ENCODE data around the gene ZNF383.
A peak's percentile ranks its signal among the peaks of the same experiment; 100 is the strongest.
"Not testable (repeated sequence)": the region's sequence is repeated elsewhere in the genome, so short reads cannot be mapped to it uniquely, and the experiment has no call there.

ZNF383 gene

GRCh38 chr19:37217775-37218591 lies at the start of gene ZNF383:
ZNF383 (plus strand) TSS chr19:37218214; CDS start chr19:37230454, 12,240 bp downstream.
- DNase-seq: peak; percentile 88

DNA sequence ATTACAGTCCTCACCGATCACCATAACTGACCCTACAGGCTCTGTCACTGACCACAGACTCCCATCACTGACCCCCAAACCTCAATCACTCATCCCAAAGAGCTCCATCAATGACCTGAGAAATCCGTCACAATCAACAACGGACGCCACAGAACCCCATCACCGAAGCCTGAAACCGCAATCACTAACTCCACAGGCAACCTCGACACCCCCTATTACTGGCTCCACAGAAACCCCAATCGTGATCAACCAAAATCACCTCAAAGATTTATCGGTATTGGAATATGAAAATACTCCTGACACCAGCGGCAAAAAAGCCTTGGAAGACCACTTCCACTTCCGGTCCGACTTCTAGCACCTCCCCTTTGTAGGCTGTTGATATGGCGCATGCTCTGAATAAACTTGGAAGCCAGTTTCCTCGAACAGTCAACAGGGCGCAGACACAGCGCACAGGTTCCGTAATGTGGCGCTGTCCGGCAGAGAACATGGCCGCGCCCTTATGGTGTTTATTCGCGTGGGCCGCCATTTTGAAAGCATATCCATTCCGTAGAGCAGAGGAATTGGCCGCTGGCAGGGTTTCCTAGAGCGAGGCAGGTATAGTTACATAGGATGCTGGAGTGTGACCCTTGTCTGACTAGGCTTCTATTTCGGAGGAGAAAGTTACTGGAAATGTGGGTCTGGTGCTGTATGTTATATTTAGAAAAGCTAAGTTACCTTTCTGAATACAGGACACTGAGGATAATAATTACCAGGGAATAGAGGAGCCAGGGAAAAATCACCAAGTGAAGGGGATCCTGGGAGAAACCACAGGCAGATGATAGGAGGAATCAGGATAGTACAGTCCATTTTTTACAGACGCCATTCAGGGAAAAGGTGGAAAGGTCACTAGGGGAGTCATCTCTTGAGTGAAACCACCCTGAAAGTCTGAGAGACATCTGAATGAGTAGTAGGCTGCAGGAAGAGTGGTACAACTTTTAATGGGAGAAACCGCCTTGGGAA lies 45.3 kb upstream of the ZNF383 start, which contains the start of gene ZNF585A:
ZNF585A (minus strand) TSS at position 328 of the 999 bp plus-strand sequence. CDS start 2,785 bp downstream, outside the sequence.
- DNase-seq: peak; percentile 96

- DNase-seq: not testable (repeated sequence)
These were observed 31.9 kb upstream of the ZNF383 start for GRCh38 chr19:37186071-37186470.

DNA sequence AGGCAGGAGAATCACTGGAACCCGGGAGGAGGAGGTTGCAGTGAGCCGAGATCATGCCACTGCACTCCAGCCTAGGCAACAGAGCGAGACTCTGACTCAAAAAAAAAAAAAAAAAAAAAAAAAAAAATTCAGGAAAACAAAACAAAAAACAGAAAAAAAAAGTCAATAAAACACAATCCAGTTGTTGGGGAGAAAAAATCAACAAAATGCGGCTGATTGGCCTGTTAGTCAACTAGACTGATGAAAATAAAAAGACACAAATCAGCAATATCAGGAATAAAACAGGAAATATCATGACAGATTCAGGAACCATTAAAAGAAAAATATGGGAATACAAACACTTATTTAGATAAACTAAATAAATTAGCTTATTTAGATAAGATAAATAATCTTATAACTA lies 22.8 kb upstream of the ZNF383 start:
- DNase-seq: not testable (repeated sequence)

DNA sequence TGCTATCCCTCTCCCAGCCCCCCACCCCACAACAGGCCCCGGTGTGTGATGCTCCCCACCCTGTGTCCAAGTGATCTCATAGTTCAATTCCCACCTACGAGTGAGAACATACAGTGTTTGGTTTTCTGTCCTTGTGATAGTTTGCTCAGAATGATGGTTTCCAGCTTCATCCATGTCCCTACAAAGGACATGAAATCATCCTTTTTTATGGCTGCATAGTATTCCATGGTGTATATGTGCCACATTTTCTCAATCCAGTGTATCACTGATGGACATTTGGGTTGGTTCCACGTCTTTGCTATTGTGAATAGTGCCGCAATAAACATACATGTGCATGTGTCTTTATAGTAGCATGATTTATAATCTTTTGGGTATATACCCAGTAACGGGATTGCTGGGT lies 20.9 kb upstream of the ZNF383 start:
- not testable (repeated sequence) for DNase-seq

DNA sequence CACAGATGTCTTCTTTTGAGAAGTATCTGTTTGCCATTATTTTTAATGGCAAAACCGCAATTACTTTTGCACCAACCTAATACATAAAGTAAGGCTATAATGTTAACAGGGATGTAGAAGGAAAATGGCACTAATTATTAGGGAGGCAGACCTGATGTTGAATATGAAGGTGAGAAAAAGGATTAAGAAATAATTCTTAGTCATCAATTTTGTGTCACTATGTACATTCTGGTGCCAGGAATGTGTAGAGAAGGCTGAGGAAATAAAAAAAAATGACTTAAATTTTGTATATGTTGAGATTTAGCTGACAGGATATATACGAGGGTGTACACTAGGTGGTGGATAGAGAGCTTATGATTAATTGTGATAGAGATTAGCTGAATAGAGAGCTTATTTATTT lies 20.2 kb upstream of the ZNF383 start:
- DNase-seq: no peak

DNA sequence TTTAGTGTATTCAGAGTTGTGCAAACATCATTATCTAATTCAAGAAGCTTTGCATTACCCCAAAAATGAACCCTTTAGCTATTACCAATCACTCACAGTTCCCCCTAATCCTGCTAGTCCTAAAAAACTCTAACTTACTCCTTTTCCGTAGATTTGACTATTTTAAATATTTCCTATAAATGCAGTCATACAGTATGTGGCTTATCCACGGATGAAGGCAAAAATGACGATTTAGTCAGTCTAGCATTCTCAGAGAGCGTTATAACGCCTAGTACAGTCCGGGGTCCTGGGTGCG lies 587 bp upstream of the ZNF383 start:
- no peak for DNase-seq

DNA sequence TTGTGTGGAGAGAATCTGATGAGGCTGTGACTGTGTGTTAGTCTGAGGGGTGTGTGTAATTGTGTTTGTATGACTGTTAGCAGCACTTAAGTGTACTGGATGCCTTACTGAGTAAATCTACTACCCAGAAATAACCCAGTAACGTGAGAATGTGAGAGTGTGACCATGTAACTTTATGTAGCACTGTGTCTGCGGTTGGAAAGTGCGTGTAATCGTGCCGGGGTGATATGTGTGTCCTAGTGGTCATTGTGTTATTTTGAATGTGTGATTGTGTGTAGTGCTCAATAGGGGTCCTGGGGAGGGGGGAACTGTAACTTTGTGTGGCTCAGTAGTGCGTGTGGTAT lies 550 bp downstream of the ZNF383 start:
- peak; percentile 11 for DNase-seq

GRCh38 chr19:37220383-37220782 lies 2.4 kb downstream of the ZNF383 start:
- DNase-seq: no peak

DNA sequence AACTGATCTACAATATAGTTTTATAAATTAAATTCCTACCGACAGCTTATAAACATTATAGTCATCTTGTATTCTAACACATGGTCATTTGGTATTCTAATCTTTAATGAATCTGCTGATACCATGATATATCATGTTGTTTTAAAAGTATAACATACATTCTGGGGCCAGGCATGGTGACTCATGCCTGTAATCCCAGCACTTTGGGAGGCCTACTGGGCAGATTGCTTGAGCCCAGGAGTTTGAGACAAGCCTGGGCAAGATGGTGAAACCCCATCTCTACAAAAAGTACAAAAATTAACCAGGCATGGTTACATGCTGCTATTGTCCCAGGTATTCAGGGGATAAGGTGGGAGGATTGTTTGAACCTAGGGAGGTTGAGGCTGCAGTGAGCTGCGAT lies 3.1 kb downstream of the ZNF383 start:
- DNase-seq: no peak

GRCh38 chr19:37226248-37226647 lies 8.2 kb downstream of the ZNF383 start:
- DNase-seq: no peak

GRCh38 chr19:37227996-37228395 lies 10.0 kb downstream of the ZNF383 start:
- peak; percentile 48 for DNase-seq

- no peak for DNase-seq
These were observed 25.2 kb downstream of the ZNF383 start for GRCh38 chr19:37243206-37243632.

GRCh38 chr19:37251308-37252229 lies 33.6 kb downstream of the ZNF383 start:
- peak; percentile 60 for DNase-seq

GRCh38 chr19:37263028-37263427 lies 45.0 kb downstream of the ZNF383 start:
- not testable (repeated sequence) for DNase-seq

DNA sequence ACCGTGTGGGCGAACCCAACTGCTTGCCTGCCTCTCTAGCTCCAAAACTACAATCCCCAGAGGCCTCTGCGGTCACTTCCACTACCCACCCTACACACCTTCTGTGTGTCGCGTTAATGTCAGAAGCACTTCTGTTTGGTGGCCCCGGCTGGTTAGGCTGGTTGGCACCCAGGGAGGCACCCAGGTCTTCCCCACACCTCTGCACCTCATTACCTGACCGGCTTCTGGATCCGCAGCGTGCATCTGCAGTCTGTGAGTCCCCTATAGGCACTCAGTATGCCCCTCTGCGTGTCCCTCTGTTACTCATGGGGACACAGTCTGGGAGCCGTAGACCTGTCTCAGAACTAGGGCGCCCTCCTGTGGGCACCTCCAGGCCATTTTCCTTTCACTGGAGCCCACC lies 49.0 kb downstream of the ZNF383 start:
- not testable (repeated sequence) for DNase-seq

GRCh38 chr19:37267755-37268154 lies 49.7 kb downstream of the ZNF383 start:
- not testable (repeated sequence) for DNase-seq

GRCh38 chr19:37280656-37281055 lies 62.6 kb downstream of the ZNF383 start:
- DNase-seq: not testable (repeated sequence)

DNA sequence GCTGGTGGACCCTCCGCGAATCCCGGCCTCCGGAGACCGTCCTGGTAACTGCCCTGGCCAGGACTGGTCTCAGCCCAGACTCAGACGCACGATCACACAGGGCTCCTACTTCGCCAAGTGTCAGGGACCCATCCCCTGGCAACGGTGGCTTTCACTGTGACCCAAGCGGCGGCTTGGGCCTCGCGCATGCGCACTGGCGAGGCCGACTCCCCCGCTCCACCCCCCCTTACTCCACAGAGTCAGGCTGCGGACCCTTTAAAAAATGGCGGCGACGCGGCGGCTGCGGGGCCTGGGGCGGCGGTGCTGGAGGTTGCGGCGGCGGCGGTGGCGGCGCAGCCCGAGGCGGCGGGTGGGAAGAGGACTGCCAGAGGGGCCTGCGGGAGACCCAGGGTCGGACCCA lies 66.0 kb downstream of the ZNF383 start:
- DNase-seq: not testable (repeated sequence)

GRCh38 chr19:37289229-37289628 lies 71.2 kb downstream of the ZNF383 start:
- DNase-seq: not testable (repeated sequence)

DNA sequence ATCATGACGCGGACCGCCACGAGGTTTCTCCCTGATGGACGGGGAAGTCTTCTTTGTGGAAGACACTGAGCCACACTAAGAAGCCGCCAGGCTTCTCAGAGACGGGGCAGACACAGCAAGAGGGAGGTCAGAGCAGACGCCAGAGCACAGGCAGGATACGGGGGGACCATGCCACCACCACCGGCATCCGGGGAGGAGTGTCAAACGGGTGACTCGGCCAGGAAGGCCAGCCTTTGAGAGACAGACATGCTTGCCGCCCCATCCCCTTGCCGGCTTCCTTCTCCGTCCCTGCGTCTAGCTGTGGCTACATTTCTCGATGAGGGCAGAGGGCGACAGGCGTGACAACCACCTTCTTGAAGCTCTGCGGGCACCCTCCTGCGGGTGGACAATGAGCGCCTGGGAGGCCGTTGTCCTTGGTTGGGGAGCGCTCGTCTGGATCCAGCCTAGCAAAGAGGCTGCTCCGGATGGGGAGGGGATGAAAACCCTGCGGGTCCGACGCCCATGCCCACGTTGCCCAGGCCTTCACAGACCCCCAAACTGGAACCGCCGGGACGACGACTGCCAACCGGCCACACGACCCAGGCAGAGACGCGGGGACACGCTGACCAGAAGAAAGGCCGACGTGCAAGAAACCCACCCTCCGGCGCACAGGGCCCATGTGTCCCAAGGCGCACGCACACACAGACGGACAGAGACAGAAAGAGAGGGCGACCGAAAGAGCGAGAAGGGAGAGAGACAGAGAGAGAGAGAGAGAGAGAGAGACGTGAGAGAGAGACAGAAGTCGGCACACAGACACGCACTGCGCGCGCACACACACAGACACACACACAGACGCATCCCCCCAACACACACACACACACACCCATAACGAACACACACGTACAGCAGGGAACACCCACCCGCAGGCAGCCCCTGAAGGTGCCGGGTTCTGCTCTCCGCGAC lies 75.3 kb downstream of the ZNF383 start:
- not testable (repeated sequence) for DNase-seq

Data from CD4-positive, alpha-beta T cell treated with Interleukin-17A for 1 hour (primary cell).